ENCODE results near the gene UBE2H. TPM values are rescaled to one million over a fixed set of nuclear protein-coding genes. Genes with fewer than 3 reads are reported as not detected.

The UBE2H gene
- total and polyA plus RNA-seq, 2 donors from 2014 or later: 40.6 to 107 TPM

DNA sequence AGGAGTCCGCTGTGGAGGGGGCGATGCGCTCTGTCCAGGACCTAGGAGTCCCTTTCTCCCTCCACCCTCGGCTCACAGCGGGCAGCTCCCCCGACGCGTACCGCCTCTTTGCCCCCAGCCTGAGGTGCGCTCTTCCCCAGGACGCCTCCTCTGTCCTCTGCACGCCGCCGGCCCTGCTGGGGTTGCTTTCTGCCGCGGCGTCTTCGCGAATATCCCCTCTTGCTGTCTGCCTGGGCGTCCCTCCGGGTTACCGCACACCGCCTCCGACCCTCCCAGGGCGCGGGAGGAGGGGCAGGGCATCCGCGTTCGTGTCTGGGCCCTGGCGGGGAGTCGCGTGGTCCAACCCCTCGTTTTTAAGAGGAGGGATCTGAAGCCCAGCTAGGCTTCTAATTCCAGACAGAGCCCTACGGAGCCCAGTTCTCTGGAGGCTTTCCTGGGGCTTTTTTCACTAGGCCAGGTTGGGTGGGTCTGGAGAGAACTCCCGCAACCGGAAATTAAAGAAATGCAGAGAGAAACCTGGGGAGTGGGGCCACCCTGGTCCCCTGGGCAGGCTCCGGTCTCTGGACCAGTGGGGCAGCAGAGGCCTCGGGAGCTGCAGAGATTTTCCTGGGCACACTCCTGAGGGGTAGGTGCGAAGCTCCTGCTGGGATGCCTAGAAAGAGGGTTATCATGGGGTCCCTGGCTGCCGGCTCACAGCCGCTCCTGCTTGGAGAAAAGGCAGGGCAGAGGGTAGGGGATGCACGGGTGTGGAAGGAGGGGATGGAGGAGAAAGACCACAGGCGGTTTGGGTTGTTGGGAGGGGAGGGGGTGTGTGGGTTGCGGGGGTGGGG lies 166.9 kb downstream of the UBE2H start:
- Histone ChIP-seq H3K36me3 (ENCODE audit: control insufficient read depth in 2 of 3, insufficient read depth in 3 of 3, low read length in 3 of 3) (no peaks in the 10 kb centered on the region), H3K9me3 (ENCODE audit: control insufficient read depth in 2 of 3, insufficient read depth in 1 of 3, low read length in 3 of 3) (no peaks in the 10 kb centered on the region), H3K4me1 (ENCODE audit: control insufficient read depth in 2 of 3, insufficient read depth in 2 of 3, low read depth in 1 of 3, low read length in 3 of 3) (peaks cover 0 to 15% (median 3%) of the 10 kb centered on the region in 3 donors), H3K27me3 (ENCODE audit: control insufficient read depth, insufficient read depth, low read length) (peaks cover 39% of the 10 kb centered on the region), H3K27ac (ENCODE audit: low read depth in 2 of 2, low read length in 2 of 2) (no peak overlapping the region), H3K4me3 (ENCODE audit: low read length in 3 of 3) (no peak overlapping the region), H3K9ac (ENCODE audit: low read length in 3 of 3) (no peak overlapping the region)
- intact Hi-C loops (cut with DNase I): no loop called here
- TF ChIP-seq, protein P1, sequence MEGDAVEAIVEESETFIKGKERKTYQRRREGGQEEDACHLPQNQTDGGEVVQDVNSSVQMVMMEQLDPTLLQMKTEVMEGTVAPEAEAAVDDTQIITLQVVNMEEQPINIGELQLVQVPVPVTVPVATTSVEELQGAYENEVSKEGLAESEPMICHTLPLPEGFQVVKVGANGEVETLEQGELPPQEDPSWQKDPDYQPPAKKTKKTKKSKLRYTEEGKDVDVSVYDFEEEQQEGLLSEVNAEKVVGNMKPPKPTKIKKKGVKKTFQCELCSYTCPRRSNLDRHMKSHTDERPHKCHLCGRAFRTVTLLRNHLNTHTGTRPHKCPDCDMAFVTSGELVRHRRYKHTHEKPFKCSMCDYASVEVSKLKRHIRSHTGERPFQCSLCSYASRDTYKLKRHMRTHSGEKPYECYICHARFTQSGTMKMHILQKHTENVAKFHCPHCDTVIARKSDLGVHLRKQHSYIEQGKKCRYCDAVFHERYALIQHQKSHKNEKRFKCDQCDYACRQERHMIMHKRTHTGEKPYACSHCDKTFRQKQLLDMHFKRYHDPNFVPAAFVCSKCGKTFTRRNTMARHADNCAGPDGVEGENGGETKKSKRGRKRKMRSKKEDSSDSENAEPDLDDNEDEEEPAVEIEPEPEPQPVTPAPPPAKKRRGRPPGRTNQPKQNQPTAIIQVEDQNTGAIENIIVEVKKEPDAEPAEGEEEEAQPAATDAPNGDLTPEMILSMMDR (IDR thresholded peaks at IDR 0.05; ENCODE audit: borderline replicate concordance, extremely low read depth, insufficient read depth): no peak
- FAIRE-seq: no peak
- peak in 2 of 5 donors; percentile 29 to 36 for DNase-seq

- no peaks in the 10 kb centered on the region for H3K36me3 ChIP-seq (ENCODE audit: control insufficient read depth in 2 of 3, insufficient read depth in 3 of 3, low read length in 3 of 3)
- H3K27me3 ChIP-seq (ENCODE audit: control insufficient read depth, insufficient read depth, low read length): peaks cover 39% of the 10 kb centered on the region
- H3K27ac ChIP-seq (ENCODE audit: low read depth in 2 of 2, low read length in 2 of 2): no peak overlapping the region
- H3K4me1 ChIP-seq (ENCODE audit: control insufficient read depth in 2 of 3, insufficient read depth in 2 of 3, low read depth in 1 of 3, low read length in 3 of 3): peaks cover 0 to 18% (median 3%) of the 10 kb centered on the region in 3 donors
- intact Hi-C loops (cut with DNase I): no loop called here
- no peaks in the 10 kb centered on the region for H3K9me3 ChIP-seq (ENCODE audit: control insufficient read depth in 2 of 3, insufficient read depth in 1 of 3, low read length in 3 of 3)
- no peak overlapping the region for H3K9ac ChIP-seq (ENCODE audit: low read length in 3 of 3)
- no peak overlapping the region for H3K4me3 ChIP-seq (ENCODE audit: low read length in 3 of 3)
- TF ChIP-seq, protein P1 (IDR thresholded peaks at IDR 0.05; ENCODE audit: borderline replicate concordance, extremely low read depth, insufficient read depth): no peak
- no peak for DNase-seq
- no peak for FAIRE-seq
These were observed 167.7 kb downstream of the UBE2H start for GRCh38 chr7:129784783-129785684.

GRCh38 chr7:129784437-129784782 lies 168.3 kb downstream of the UBE2H start:
- Histone ChIP-seq H3K27ac (ENCODE audit: low read depth in 2 of 2, low read length in 2 of 2) (no peak overlapping the region), H3K27me3 (ENCODE audit: control insufficient read depth, insufficient read depth, low read length) (peaks cover 39% of the 10 kb centered on the region), H3K9me3 (ENCODE audit: control insufficient read depth in 2 of 3, insufficient read depth in 1 of 3, low read length in 3 of 3) (no peaks in the 10 kb centered on the region), H3K4me1 (ENCODE audit: control insufficient read depth in 2 of 3, insufficient read depth in 2 of 3, low read depth in 1 of 3, low read length in 3 of 3) (peaks cover 0 to 18% (median 3%) of the 10 kb centered on the region in 3 donors), H3K4me3 (ENCODE audit: low read length in 3 of 3) (no peak overlapping the region), H3K9ac (ENCODE audit: low read length in 3 of 3) (no peak overlapping the region), H3K36me3 (ENCODE audit: control insufficient read depth in 2 of 3, insufficient read depth in 3 of 3, low read length in 3 of 3) (no peaks in the 10 kb centered on the region)
- FAIRE-seq: no peak
- DNase-seq: no peak
- TF ChIP-seq, protein P1 (IDR thresholded peaks at IDR 0.05; ENCODE audit: borderline replicate concordance, extremely low read depth, insufficient read depth): no peak
- intact Hi-C loops (cut with DNase I): no loop called here
